Ovary (tissue), 10 donors: ENCODE data around the gene ARHGEF1. TPM values are rescaled to one million over a fixed set of nuclear protein-coding genes. Genes with fewer than 3 reads are reported as not detected.

Experiments used
- DNase-seq, 5 donors: peaks; one replicate each; pipeline ENCODE4 v3.0.0-alpha.2; 2019 to 2020
- H3K27ac ChIP-seq, 2 donors: fragments of 200-600 bp; one replicate each; pipeline versions ENCODE4 v1.5.1 to v1.8.0; 2019 to 2022
- H3K27me3 ChIP-seq: fragments of 200-600 bp; one replicate; pipeline ENCODE4 v1.8.0; 2022
- H3K36me3 ChIP-seq: fragments of 200-600 bp; sonication (generic); one replicate; pipeline ENCODE4 v1.5.1; 2019
- H3K4me1 ChIP-seq: one replicate; pipeline ENCODE4 v1.8.1; 2013; ENCODE audit warnings: mild to moderate bottlenecking, moderate library complexity; ENCODE audit not compliant: insufficient read depth
- H3K4me3 ChIP-seq: fragments of 200-600 bp; sonication (generic); one replicate; pipeline ENCODE4 v1.5.1; 2017
- H3K9me3 ChIP-seq, 2 donors: fragments of 200-600 bp in 1 of 2; sonication (generic) in 1 of 2; one replicate each; pipeline versions ENCODE4 v1.5.1 to v1.8.1; 2013 to 2019; ENCODE audit warnings: mild to moderate bottlenecking in 1 of 2, moderate library complexity in 1 of 2
- CTCF ChIP-seq, 3 donors: fragments of 450-650 bp in 2 of 3; fragments of 200-600 bp in 1 of 3; IDR thresholded peaks; one replicate each; pipeline versions ENCODE4 v1.5.1 to v1.8.0; 2016 to 2022; ENCODE audit warnings: antibody characterized with exemption in 3 of 3, mild to moderate bottlenecking in 1 of 3
- EP300 ChIP-seq: sonication (generic); formaldehyde crosslinking; IDR thresholded peaks from one replicate; pipeline ENCODE4 v1.6.1; 2017; ENCODE audit warnings: antibody characterized with exemption
- POLR2A ChIP-seq: fragments of 450-650 bp; IDR thresholded peaks from one replicate; pipeline ENCODE4 v1.6.1; 2017; ENCODE audit warnings: antibody characterized with exemption, mild to moderate bottlenecking, moderate library complexity
- WGBS, 3 donors: extraction: QIAGEN DNeasy Blood & Tissue Kit in 1 of 3; methylation state at CpG; one replicate each; pipeline versions ENCODE4 v1.1.5 to v1.1.7; 2013 to 2017; 5-methylcytosine and 5-hydroxymethylcytosine counted together
- intact Hi-C, 4 donors: fragments of 100-400 bp; cut with DNase I; formaldehyde crosslinking; loops; one replicate each; pipeline versions ENCODE4 v1.11.0 to v1.15.1; 2022 to 2023
- long read RNA-seq, 3 donors: library from polyadenylated mRNA in 2 of 3; unstranded in 2 of 3; transcript quantifications; one replicate each; pipeline ENCODE4 v2.0.0 and lab custom pipeline, GENCODE V29; 2021 to 2026
- polyA plus RNA-seq, 2 donors: library from polyadenylated mRNA; stranded (reverse); fragments of 200-250 nt in 1 of 2; fragments of 350-450 nt in 1 of 2; fragmentation: Illumina TruSeq in 1 of 2; extraction: RNeasy Lipid Tissue Mini Kit (QIAGEN cat#74804) in 1 of 2; gene quantifications; one replicate each; pipeline ENCODE4 v1.2.3, GENCODE V29; 2013 to 2014
- total RNA-seq, 7 donors: library from RNA; depleted of rRNA in 2 of 7; stranded (reverse); fragments of >200 nt in 2 of 7; fragmentation: NEBNext Ultra II Directional in 3 of 7; extraction: Animal tissue kit (Norgen Biotek cat#: 25700) in 3 of 7; gene quantifications; one replicate each; pipeline versions ENCODE4 v1.1.0 to v1.2.4, GENCODE V29; 2016 to 2023
- donor health status: DM: no; HTN: no; CAD: no; lungs with moderate emphysema.
- donor health status: DM: no; HTN: no; CAD: no.
- donor health status: Bipolar disorder and iron deficiency.
- donor health status: DM: yes; HTN: yes; CAD: no.
- donor health status: DM: no; HTN: no; CAD: no.
- donor health status: DM: yes; HTN: yes; CAD: no.

Gene ARHGEF1, protein sequence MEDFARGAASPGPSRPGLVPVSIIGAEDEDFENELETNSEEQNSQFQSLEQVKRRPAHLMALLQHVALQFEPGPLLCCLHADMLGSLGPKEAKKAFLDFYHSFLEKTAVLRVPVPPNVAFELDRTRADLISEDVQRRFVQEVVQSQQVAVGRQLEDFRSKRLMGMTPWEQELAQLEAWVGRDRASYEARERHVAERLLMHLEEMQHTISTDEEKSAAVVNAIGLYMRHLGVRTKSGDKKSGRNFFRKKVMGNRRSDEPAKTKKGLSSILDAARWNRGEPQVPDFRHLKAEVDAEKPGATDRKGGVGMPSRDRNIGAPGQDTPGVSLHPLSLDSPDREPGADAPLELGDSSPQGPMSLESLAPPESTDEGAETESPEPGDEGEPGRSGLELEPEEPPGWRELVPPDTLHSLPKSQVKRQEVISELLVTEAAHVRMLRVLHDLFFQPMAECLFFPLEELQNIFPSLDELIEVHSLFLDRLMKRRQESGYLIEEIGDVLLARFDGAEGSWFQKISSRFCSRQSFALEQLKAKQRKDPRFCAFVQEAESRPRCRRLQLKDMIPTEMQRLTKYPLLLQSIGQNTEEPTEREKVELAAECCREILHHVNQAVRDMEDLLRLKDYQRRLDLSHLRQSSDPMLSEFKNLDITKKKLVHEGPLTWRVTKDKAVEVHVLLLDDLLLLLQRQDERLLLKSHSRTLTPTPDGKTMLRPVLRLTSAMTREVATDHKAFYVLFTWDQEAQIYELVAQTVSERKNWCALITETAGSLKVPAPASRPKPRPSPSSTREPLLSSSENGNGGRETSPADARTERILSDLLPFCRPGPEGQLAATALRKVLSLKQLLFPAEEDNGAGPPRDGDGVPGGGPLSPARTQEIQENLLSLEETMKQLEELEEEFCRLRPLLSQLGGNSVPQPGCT
- total RNA-seq (10 to 100 TPM; 35.6 to 97.5 (median 70.6) TPM), polyA plus RNA-seq (10 to 100 TPM in 1 of 2 donors, 1 to 10 TPM in 1; 7.9 to 56.2 TPM)
- long read RNA-seq, donor 1, transcript ARHGEF1-203 (29 exons, 3,243 nt): major isoform, 23 of 66 reads
- long read RNA-seq, donor 1, transcript ARHGEF1-221 (4 exons, 2,272 nt): minor isoform, 5 of 66 reads
- long read RNA-seq, donor 1, partial matches to known transcripts: 21 of 66 reads
- long read RNA-seq, donor 1, other reads (novel, unspliced or antisense): 13 of 66 reads
- long read RNA-seq, donor 2, partial matches to known transcripts: 74 of 500 reads
- long read RNA-seq, donor 2, other reads (novel, unspliced or antisense): 423 of 500 reads
- long read RNA-seq, donor 3, transcript ARHGEF1-203 (29 exons, 3,243 nt): major isoform, 29 of 92 reads
- long read RNA-seq, donor 3, transcript ARHGEF1-201 (29 exons, 3,171 nt): minor isoform, 8 of 92 reads
- long read RNA-seq, donor 3, partial matches to known transcripts: 29 of 92 reads
- long read RNA-seq, donor 3, other reads (novel, unspliced or antisense): 23 of 92 reads

DNA sequence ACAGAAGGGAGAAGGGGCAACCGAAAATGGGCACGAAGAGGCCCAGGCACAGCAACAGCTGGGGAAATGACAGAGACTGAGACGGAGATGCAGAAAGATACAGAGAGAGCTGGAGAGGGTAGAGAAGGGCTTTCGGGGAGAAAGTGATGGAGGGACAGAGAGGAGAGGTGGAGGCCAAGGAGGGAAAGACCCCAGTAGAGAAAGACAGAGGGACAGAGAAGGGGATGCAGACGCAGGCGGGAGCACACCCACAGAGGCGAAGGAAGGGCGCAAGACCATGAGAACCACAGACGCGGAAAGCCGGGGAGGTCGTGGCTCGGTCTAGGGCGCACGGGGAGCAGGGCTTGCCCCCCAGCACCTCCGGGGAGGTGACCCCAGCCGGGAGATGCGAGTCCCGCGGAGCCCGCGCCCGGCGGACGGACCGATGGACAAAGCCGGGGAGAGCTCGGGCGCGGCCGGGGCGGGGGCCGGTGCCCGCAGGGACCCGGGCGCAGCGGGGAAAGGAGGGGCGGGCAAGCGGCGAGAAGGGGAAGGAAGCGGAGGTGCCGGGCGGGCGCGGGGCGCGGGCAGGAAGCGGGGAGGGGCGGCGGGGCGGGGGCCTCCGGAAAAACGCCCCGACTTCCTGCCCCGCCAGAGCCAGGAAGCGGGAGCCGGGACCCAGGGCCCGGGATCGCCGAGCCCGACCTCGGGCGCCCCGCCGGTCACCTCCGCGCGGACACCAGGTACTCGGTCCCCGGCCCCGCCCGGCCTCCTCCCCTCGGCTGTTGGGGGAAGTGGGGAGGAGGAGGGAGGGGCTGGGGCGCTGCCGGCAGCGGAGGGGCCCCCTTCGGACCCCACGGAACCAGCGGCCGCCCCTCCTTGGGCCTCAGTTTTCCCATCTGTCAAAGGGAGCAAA is at the start of gene ARHGEF1:
TSS of gene ARHGEF1 (plus strand) at position 617 of the 895 bp plus-strand sequence. CDS start 4,899 bp downstream, outside the sequence.
- no peaks in the 10 kb centered on the region for H3K27me3 ChIP-seq
- WGBS, 3 donors: 2% methylated on average over 54 to 80 of the region's 80 CpGs
- H3K4me1 ChIP-seq: peaks cover 6% of the 10 kb centered on the region
- peak within 1 kb of the TSS; percentile 5 to 76 for H3K27ac ChIP-seq
- H3K9me3 ChIP-seq: no peaks in the 10 kb centered on the region
- no peak for TF ChIP-seq POLR2A
- TF ChIP-seq EP300: no peak
- no peak for TF ChIP-seq CTCF (IDR thresholded peaks at IDR 0.05)
- H3K4me3 ChIP-seq: peak within 1 kb of the TSS; percentile 87
- intact Hi-C loops: no loop called here
- DNase-seq: peak; percentile 49 to 72 (median 56)
- H3K36me3 ChIP-seq: no peaks in the 10 kb centered on the region

GRCh38 chr19:41837981-41838708 is 44.8 kb upstream of the ARHGEF1 start:
- Histone ChIP-seq H3K36me3 (no peaks in the 10 kb centered on the region), H3K4me3 (no peak overlapping the region), H3K4me1 (no peaks in the 10 kb centered on the region), H3K27me3 (no peaks in the 10 kb centered on the region), H3K27ac (no peak overlapping the region), H3K9me3 (no peaks in the 10 kb centered on the region)
- no peak for DNase-seq
- intact Hi-C loops: no loop called here
- TF ChIP-seq POLR2A: no peak
- no peak for TF ChIP-seq CTCF (IDR thresholded peaks at IDR 0.05)
- TF ChIP-seq EP300: no peak
- 10 to 22% (median 12%) methylated on average over 13 of the region's 13 CpGs for WGBS, 3 donors

GRCh38 chr19:41839211-41839610 is 43.8 kb upstream of the ARHGEF1 start:
- no peak for DNase-seq
- Histone ChIP-seq H3K27me3 (no peaks in the 10 kb centered on the region), H3K27ac (no peak overlapping the region), H3K4me3 (no peak overlapping the region), H3K9me3 (no peaks in the 10 kb centered on the region), H3K4me1 (no peaks in the 10 kb centered on the region), H3K36me3 (no peaks in the 10 kb centered on the region)
- intact Hi-C loops: no loop called here
- TF ChIP-seq POLR2A (no peak), EP300 (no peak), CTCF (IDR thresholded peaks at IDR 0.05) (no peak)
- 44 to 57% (median 52%) methylated on average over 2 of the region's 2 CpGs for WGBS, 3 donors
